WERI-Rb-1 (cell line): ENCODE results near the gene CTR9.

Source experiments
- DNase-seq: peaks from one replicate; pipeline ENCODE4 v3.0.0-alpha.2; 2020
- H3K27ac ChIP-seq: fragments of 250-450 bp; sonication (Bioruptor Pico); 2 replicates; pipeline ENCODE4 v1.5.1; 2020; ENCODE audit warnings: mild to moderate bottlenecking, moderate library complexity
- H3K27me3 ChIP-seq: fragments of 250-450 bp; sonication (Bioruptor Pico); 2 replicates; pipeline ENCODE4 v1.5.1; 2021; ENCODE audit warnings: mild to moderate bottlenecking, low read depth, moderate library complexity; ENCODE audit not compliant: insufficient read depth, severe bottlenecking
- H3K36me3 ChIP-seq: fragments of 250-450 bp; sonication (Bioruptor Pico); 2 replicates; pipeline ENCODE4 v1.5.1; 2020; ENCODE audit warnings: mild to moderate bottlenecking, moderate library complexity
- H3K4me3 ChIP-seq: 2 replicates; pipeline ENCODE4 v1.5.1; 2011; ENCODE audit warnings: low read depth, mild to moderate bottlenecking, control low read depth, low read length
- H3K9me3 ChIP-seq: fragments of 250-450 bp; sonication (Bioruptor Pico); 2 replicates; pipeline ENCODE4 v1.5.1; 2021; ENCODE audit warnings: mild to moderate bottlenecking, moderate library complexity; ENCODE audit not compliant: severe bottlenecking
- CTCF ChIP-seq: IDR thresholded peaks from 2 replicates; pipeline ENCODE4 v1.5.1; 2011; ENCODE audit warnings: low read depth, mild to moderate bottlenecking, control low read depth, inconsistent platforms, low read length

Gene CTR9

DNA sequence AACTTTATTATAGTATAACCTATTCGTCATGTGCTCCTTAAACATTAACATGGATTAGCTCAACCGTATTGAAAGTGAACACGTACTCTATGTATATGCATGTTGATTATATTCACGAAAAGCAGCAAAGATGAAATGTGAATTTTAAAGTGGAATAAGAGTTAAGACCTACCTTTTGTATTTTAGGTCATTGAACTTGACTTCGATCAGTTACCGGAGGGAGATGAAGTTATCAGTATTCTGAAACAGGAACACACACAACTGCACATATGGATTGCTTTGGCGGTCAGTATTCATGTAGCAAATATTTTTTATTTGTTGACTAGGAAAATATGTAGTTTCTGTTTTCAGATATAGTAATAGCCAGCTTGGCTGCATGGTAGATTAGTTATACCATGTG lies 1.4 kb downstream of the CTR9 start:
- Histone ChIP-seq H3K36me3 (peaks cover 32% of the 10 kb centered on the region), H3K27me3 (no peaks in the 10 kb centered on the region), H3K27ac (no peak overlapping the region), H3K9me3 (no peaks in the 10 kb centered on the region), H3K4me3 (no peak overlapping the region)
- DNase-seq = no peak
- TF ChIP-seq CTCF = no peak

DNA sequence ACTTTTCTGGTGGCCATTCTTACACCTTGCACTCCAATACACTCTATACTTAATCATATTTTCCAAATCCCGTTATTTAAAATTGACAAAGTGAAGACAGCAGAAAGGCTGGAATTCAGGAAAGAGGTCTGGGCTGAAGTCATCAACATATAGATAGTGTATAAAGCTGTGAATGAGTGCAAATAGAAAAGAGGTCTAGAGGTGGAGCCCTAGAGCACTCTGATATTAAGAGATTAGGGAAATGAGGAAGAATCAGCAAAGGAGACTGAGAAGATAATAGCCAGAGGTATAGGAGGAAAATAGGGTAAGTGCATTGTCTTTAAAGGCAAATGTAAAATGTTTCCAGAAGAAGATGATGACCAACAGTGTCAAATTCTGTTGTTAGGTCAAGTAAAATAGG lies 7.9 kb downstream of the CTR9 start:
- H3K9me3 ChIP-seq = no peaks in the 10 kb centered on the region
- no peak for DNase-seq
- no peak overlapping the region for H3K27ac ChIP-seq
- no peak overlapping the region for H3K4me3 ChIP-seq
- peak; percentile 23; the same call in 1 of the 2 replicates for TF ChIP-seq CTCF
- H3K27me3 ChIP-seq = no peaks in the 10 kb centered on the region
- H3K36me3 ChIP-seq = peaks cover 80% of the 10 kb centered on the region

DNA sequence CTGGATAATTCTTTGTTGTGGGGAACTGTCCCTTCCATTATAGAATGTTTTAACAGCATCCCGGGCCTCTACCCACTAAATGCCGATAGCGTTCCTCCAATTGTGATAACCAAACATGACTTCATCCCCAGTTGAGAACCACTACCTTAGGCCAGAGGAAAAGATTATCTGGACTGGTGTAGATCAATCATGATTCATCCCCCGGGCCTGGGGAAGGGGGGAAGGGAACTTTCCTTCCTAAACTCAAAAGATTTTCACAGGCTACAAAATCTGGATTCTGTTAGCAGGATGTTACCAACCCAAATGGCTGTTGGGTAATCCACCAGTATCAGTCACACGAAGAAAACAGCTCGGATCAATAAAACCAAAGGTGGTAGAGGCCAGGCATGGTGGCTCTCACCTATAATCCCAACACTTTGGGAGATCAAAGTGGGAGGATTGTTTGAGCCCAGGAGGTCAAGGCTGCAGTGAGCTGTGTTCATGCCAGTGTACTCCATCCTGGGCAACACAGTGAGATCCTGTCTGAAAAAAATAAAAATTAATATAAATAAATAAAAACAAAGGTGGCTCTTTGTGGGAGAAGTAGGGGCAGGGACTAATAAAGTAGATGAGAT lies 10.1 kb downstream of the CTR9 start:
- H3K27ac ChIP-seq = no peak overlapping the region
- no peak for DNase-seq
- H3K9me3 ChIP-seq = no peaks in the 10 kb centered on the region
- H3K4me3 ChIP-seq = no peak overlapping the region
- no peaks in the 10 kb centered on the region for H3K27me3 ChIP-seq
- H3K36me3 ChIP-seq = peaks cover 83% of the 10 kb centered on the region
- no peak for TF ChIP-seq CTCF

- Histone ChIP-seq H3K9me3 (no peaks in the 10 kb centered on the region), H3K27me3 (no peaks in the 10 kb centered on the region), H3K27ac (no peak overlapping the region), H3K36me3 (peaks cover 83% of the 10 kb centered on the region), H3K4me3 (no peak overlapping the region)
- DNase-seq = no peak
- TF ChIP-seq CTCF = no peak
Measured at GRCh38 chr11:10762185-10762584, 11.1 kb downstream of the CTR9 start.

GRCh38 chr11:10762913-10763421 lies 11.9 kb downstream of the CTR9 start:
- no peaks in the 10 kb centered on the region for H3K9me3 ChIP-seq
- peaks cover 77% of the 10 kb centered on the region for H3K36me3 ChIP-seq
- H3K4me3 ChIP-seq = no peak overlapping the region

More at GRCh38 chr11:10762913-10763421, 11.9 kb downstream of the CTR9 start:
- H3K27me3 ChIP-seq = no peaks in the 10 kb centered on the region
- TF ChIP-seq CTCF = no peak
- no peak for DNase-seq
- H3K27ac ChIP-seq = no peak overlapping the region
